HCT116 (cell line): ENCODE data around the gene ST7. TPM values are rescaled to one million over a fixed set of nuclear protein-coding genes. Genes with fewer than 3 reads are reported as not detected.

ENCODE experiments used
- ATAC-seq: fragments of 200-7000 bp; cut with Tn5 transposase; 2 replicates; pipeline ENCODE4 v1.9.1; 2020; ENCODE audit warnings: mild to moderate bottlenecking, moderate library complexity
- BruUV-seq: library from RNA; stranded (reverse); fragments of 400-500 nt; replicated peaks from 2 replicates; lab custom pipeline; 2021; lab: Mats Ljungman, UMichigan
- CTCF ChIA-PET: fragments of 300-600 bp; sonication (Branson Sonifier 250); formaldehyde crosslinking; loops from one replicate; lab custom pipeline; 2021; ENCODE audit warnings: antibody characterized with exemption; lab: Charles Lee
- POLR2A ChIA-PET: fragments of 300-600, 350-600 bp; sonication (Branson Sonifier 250); formaldehyde crosslinking; loops from one replicate; lab custom pipeline; 2021; ENCODE audit warnings: antibody characterized with exemption; lab: Charles Lee
- RAD21 ChIA-PET, 2 experiments: fragments of 300-600 bp; sonication (Branson Sonifier 250); formaldehyde crosslinking; loops; one replicate each; lab custom pipeline; 2023; ENCODE audit warnings: low total read pairs in 2 of 2; ENCODE audit not compliant: uncharacterized antibody in 2 of 2, unreplicated experiment in 2 of 2, low non-redundant PET in 1 of 2; lab: Charles Lee
- DNase-seq: peaks from one replicate; pipeline ENCODE4 v3.0.0-alpha.2; 2010; ENCODE audit warnings: low read depth, low spot score
- H2AFZ ChIP-seq: fragments of 200-600 bp; shearing (Covaris generic), sonication (generic); 2 replicates; pipeline ENCODE4 v1.6.1; 2017; ENCODE audit warnings: low read depth, mixed run types, mixed read lengths, antibody characterized with exemption, low read length; ENCODE audit not compliant: poor library complexity, severe bottlenecking
- H3K27ac ChIP-seq: 2 replicates; pipeline ENCODE4 v1.5.1; 2012; ENCODE audit warnings: low read depth, low read length
- H3K27me3 ChIP-seq: fragments of 200-600 bp; sonication (generic); 2 replicates; pipeline ENCODE4 v1.6.1; 2016; ENCODE audit warnings: mixed run types, low read length, mixed read lengths; ENCODE audit not compliant: insufficient read depth
- H3K36me3 ChIP-seq, 2 experiments: fragments of 200-500 bp in 1 of 2; fragments of 200-600 bp in 1 of 2; sonication (Bioruptor generic) in 1 of 2; sonication (generic) in 1 of 2; 2 replicates each; pipeline versions ENCODE4 v1.5.1 to v1.6.1; 2014 to 2016; ENCODE audit warnings: low read length in 2 of 2, inconsistent platforms in 1 of 2, mixed read lengths in 1 of 2, mixed run types in 1 of 2; ENCODE audit not compliant: insufficient read depth in 2 of 2, control insufficient read depth in 1 of 2
- H3K4me1 ChIP-seq, 2 experiments: fragments of 200-600 bp in 1 of 2; sonication (generic) in 1 of 2; 2 replicates each; pipeline versions ENCODE4 v1.5.1 to v1.6.1; 2012 to 2017; ENCODE audit warnings: low read length in 2 of 2, inconsistent platforms in 1 of 2, mild to moderate bottlenecking in 1 of 2, mixed read lengths in 1 of 2, mixed run types in 1 of 2, moderate library complexity in 1 of 2; ENCODE audit not compliant: insufficient read depth in 2 of 2, control insufficient read depth in 1 of 2
- H3K4me2 ChIP-seq: fragments of 200-600 bp; sonication (generic); 2 replicates; pipeline ENCODE4 v1.6.1; 2017; ENCODE audit warnings: mixed run types, low read length, mixed read lengths
- H3K4me3 ChIP-seq, 2 experiments: fragments of 200-600 bp in 1 of 2; sonication (generic) in 1 of 2; replicated peaks in 1 of 2; 2 replicates each; pipeline ENCODE4 v1.5.1; 2011 to 2016; ENCODE audit warnings: low read length in 2 of 2, control low read depth in 1 of 2, low read depth in 1 of 2, mild to moderate bottlenecking in 1 of 2, mixed read lengths in 1 of 2, mixed run types in 1 of 2
- H3K79me2 ChIP-seq: fragments of 200-600 bp; sonication (generic); 2 replicates; pipeline ENCODE4 v1.6.1; 2017; ENCODE audit warnings: mild to moderate bottlenecking, mixed run types, low read length, moderate library complexity, mixed read lengths; ENCODE audit not compliant: insufficient read depth
- H3K9ac ChIP-seq: fragments of 200-600 bp; sonication (generic); 2 replicates; pipeline ENCODE4 v1.6.1; 2016; ENCODE audit warnings: low read length, mixed read lengths
- H3K9me2 ChIP-seq: fragments of 200-600 bp; sonication (generic), shearing (Covaris generic); 2 replicates; pipeline ENCODE4 v1.6.1; 2017; ENCODE audit warnings: mixed run types, mild to moderate bottlenecking, moderate library complexity; ENCODE audit not compliant: insufficient read depth
- H3K9me3 ChIP-seq, 2 experiments: fragments of 200-500 bp in 1 of 2; fragments of 200-600 bp in 1 of 2; sonication (Bioruptor generic) in 1 of 2; sonication (generic) in 1 of 2; 2 replicates each; pipeline ENCODE4 v1.6.1; 2014 to 2017; ENCODE audit warnings: low read length in 2 of 2, mixed read lengths in 2 of 2, inconsistent platforms in 1 of 2, low read depth in 1 of 2, mild to moderate bottlenecking in 1 of 2, mixed run types in 1 of 2, moderate library complexity in 1 of 2; ENCODE audit not compliant: control insufficient read depth in 1 of 2, insufficient read depth in 1 of 2
- H4K20me1 ChIP-seq: fragments of 200-600 bp; sonication (generic), shearing (Covaris generic); 2 replicates; pipeline ENCODE4 v1.6.1; 2017; ENCODE audit warnings: mixed run types, mild to moderate bottlenecking, moderate library complexity; ENCODE audit not compliant: insufficient read depth
- CBX3 ChIP-seq: IDR thresholded peaks from 2 replicates; pipeline ENCODE4 v1.6.1; 2012; ENCODE audit warnings: low read depth
- ELF1 ChIP-seq: IDR thresholded peaks from 2 replicates; pipeline ENCODE4 v1.6.1; 2012; ENCODE audit warnings: low read depth, borderline replicate concordance
- EZH2 ChIP-seq: fragments of 200-600 bp; sonication (generic); IDR thresholded peaks from 2 replicates; pipeline ENCODE4 v1.6.1; 2017; ENCODE audit warnings: antibody characterized with exemption, mixed run types
- FOSL1 ChIP-seq: IDR thresholded peaks from 2 replicates; pipeline ENCODE4 v1.6.1; 2012; ENCODE audit warnings: low read depth
- JUND ChIP-seq: IDR thresholded peaks from 2 replicates; pipeline ENCODE4 v1.6.1; 2012
- MAX ChIP-seq: IDR thresholded peaks from 2 replicates; pipeline ENCODE4 v1.6.1; 2012
- REST ChIP-seq: IDR thresholded peaks from 2 replicates; pipeline ENCODE4 v1.6.1; 2012; ENCODE audit warnings: low read depth
- SRF ChIP-seq: IDR thresholded peaks from 2 replicates; pipeline ENCODE4 v1.6.1; 2012; ENCODE audit warnings: low read depth
- YY1 ChIP-seq: IDR thresholded peaks from 2 replicates; pipeline ENCODE4 v1.6.1; 2011; ENCODE audit warnings: low read length, low read depth, moderate library complexity, mild to moderate bottlenecking; ENCODE audit not compliant: insufficient replicate concordance; ENCODE audit errors: extremely low read depth
- ZFX ChIP-seq: fragments of 450-650 bp; IDR thresholded peaks from 2 replicates; pipeline ENCODE4 v1.6.1; 2017
- ZNF274 ChIP-seq: fragments of 200-500 bp; sonication (Bioruptor generic); IDR thresholded peaks from 2 replicates; pipeline ENCODE4 v1.6.1; 2014; ENCODE audit warnings: mild to moderate bottlenecking, low read depth, low read length, inconsistent platforms
- intact Hi-C: fragments of 100-400 bp; cut with micrococcal nuclease; formaldehyde crosslinking; loops from 2 replicates; pipeline ENCODE4 v1.10.0; 2022
- total RNA-seq: library from RNA; stranded (reverse); gene quantifications from one replicate; pipeline ENCODE4 v1.2.1, GENCODE V29; 2021; ENCODE audit not compliant: unreplicated experiment

Gene ST7
- total RNA-seq, 1 experiment from 2014 or later = 12.6 TPM

- TSS peak; percentile 90 for BruUV-seq
- ChIA-PET POLR2A (interaction anchor here (0.5 to 1.1 kb wide), 2 partner anchors 11 to 425 kb away, joined by 3 to 5 read pairs; no protein-coding TSS in a partner anchor), RAD21 (no interaction called here), CTCF (interaction anchor here (1.8 kb wide), 2 partner anchors 22 to 33 kb away, joined by 4 to 6 read pairs; no protein-coding TSS in a partner anchor)
- H4K20me1 ChIP-seq = no peaks in the 10 kb centered on the region
- peak overlapping the region; percentile 98 for H3K4me2 ChIP-seq
- intact Hi-C loops = no loop called here
- no peaks in the 10 kb centered on the region for H3K27me3 ChIP-seq
- peak overlapping the region; percentile 89 for H3K9ac ChIP-seq
- H3K27ac ChIP-seq = peak overlapping the region; percentile 86
- H3K4me1 ChIP-seq = peaks cover 13 to 33% of the 10 kb centered on the region in 2 experiments
- peak overlapping the region; percentile 99 for H2AFZ ChIP-seq
- H3K4me3 ChIP-seq = peak overlapping the region; percentile 76 to 84
- H3K9me2 ChIP-seq = no peaks in the 10 kb centered on the region
- H3K9me3 ChIP-seq = no peaks in the 10 kb centered on the region
- DNase-seq (peak; percentile 28), ATAC-seq (peak; percentile 40)
- H3K79me2 ChIP-seq = peaks cover 20% of the 10 kb centered on the region
- H3K36me3 ChIP-seq = no peaks in the 10 kb centered on the region
- TF ChIP-seq SRF = no peak
- 0 out of 2 replicates have a peak, but pooled peaks have one; percentile 16 for TF ChIP-seq MAX
These were observed 498 bp upstream of the ST7 start for GRCh38 chr7:116952635-116953371.

GRCh38 chr7:116953906-116954838, 871 bp downstream of the ST7 start:
- Histone ChIP-seq H3K27me3 (no peaks in the 10 kb centered on the region), H3K27ac (peak overlapping the region; percentile 86), H2AFZ (no peak overlapping the region), H3K4me1 (peaks cover 13 to 33% of the 10 kb centered on the region in 2 experiments), H3K36me3 (no peaks in the 10 kb centered on the region), H3K9ac (peak overlapping the region; percentile 89), H3K4me2 (peak overlapping the region; percentile 91), H3K79me2 (peaks cover 20% of the 10 kb centered on the region), H3K9me3 (no peaks in the 10 kb centered on the region), H4K20me1 (no peaks in the 10 kb centered on the region), H3K4me3 (peak overlapping the region; percentile 69 to 84), H3K9me2 (no peaks in the 10 kb centered on the region)
- CTCF ChIA-PET = interaction anchor here (1.0 to 1.8 kb wide), 4 partner anchors 24 to 173 kb away, joined by 3 to 6 read pairs (median 4); no protein-coding TSS in a partner anchor
- intact Hi-C loops = no loop called here
- RAD21 ChIA-PET = no interaction called here
- BruUV-seq = no TSS peak
- POLR2A ChIA-PET = interaction anchor here (0.6 kb wide), 2 partner anchors 10 to 311 kb away, joined by 3 read pairs; no protein-coding TSS in a partner anchor
- ATAC-seq = peak; percentile 60
- DNase-seq = peak; percentile 43
- TF ChIP-seq EZH2 (no peak), FOSL1 (peak; percentile 23; the same call in 1 of the 2 replicates), ELF1 (no peak), YY1 (no peak), ZNF274 (no peak), JUND (0 out of 2 replicates have a peak, but pooled peaks have one; percentile 15), CBX3 (no peak), REST (no peak), ZFX (peak; percentile 83)
